ENCODE data around the gene KCNMB4.

- TF ChIP-seq CTCF (IDR thresholded peaks at IDR 0.05; ENCODE audit: low read depth, low read length, missing input control) (no peak), ATF3 (IDR thresholded peaks at IDR 0.05) (no peak), MAX (IDR thresholded peaks at IDR 0.05) (no peak), RAD21 (IDR thresholded peaks at IDR 0.05) (no peak), SP1 (IDR thresholded peaks at IDR 0.05) (no peak), ZBTB33 (IDR thresholded peaks at IDR 0.05) (no peak), REST (IDR thresholded peaks at IDR 0.05) (no peak), RXRA (IDR thresholded peaks at IDR 0.05) (no peak), FOXA1 (IDR thresholded peaks at IDR 0.05) (no peak), GABPA (IDR thresholded peaks at IDR 0.05 in 1 of 2, conservative IDR thresholded peaks at IDR 0.05 in 1 of 2) (no peak)
Measured at GRCh38 chr12:70351076-70351475, 15.0 kb upstream of the KCNMB4 start.
